Measurements from ENCODE around the gene LMO1. TPM values are rescaled to one million over a fixed set of nuclear protein-coding genes. Genes with fewer than 3 reads are reported as not detected.

The LMO1 gene
- total and polyA plus RNA-seq, 9 of the 15 experiments (the other 6 are each of a cell fraction or from before 2014, with no cell fraction given): not detected

- TF ChIP-seq ZBTB40 (IDR thresholded peaks at IDR 0.05) (no peak), ZBTB40 (CRISPR knock-in tag; IDR thresholded peaks at IDR 0.05) (no peak), GABPA (tag; conservative IDR thresholded peaks at IDR 0.05; ENCODE audit: low read depth) (no peak), EHMT2 (IDR thresholded peaks at IDR 0.05) (no peak), ZNF778 (CRISPR knock-in tag; IDR thresholded peaks at IDR 0.05) (no peak), ZNF174 (CRISPR knock-in tag; IDR thresholded peaks at IDR 0.05) (no peak), HDAC3 (IDR thresholded peaks at IDR 0.05; ENCODE audit: borderline replicate concordance, partially characterized antibody) (no peak), CEBPZ (IDR thresholded peaks at IDR 0.05; ENCODE audit: borderline replicate concordance, low read depth, low read length) (no peak), SNAPC5 (CRISPR knock-in tag; IDR thresholded peaks at IDR 0.05) (no peak), BRD4 (IDR thresholded peaks at IDR 0.05) (no peak), FOXO4 (CRISPR knock-in tag; IDR thresholded peaks at IDR 0.05) (no peak), ARHGAP35 (IDR thresholded peaks at IDR 0.05; ENCODE audit: partially characterized antibody) (no peak), CBX5 (IDR thresholded peaks at IDR 0.05; ENCODE audit: borderline replicate concordance, low read depth) (no peak)
These were observed 42.5 kb downstream of the LMO1 start (continued) for GRCh38 chr11:8221046-8221723.
